IMR-90 (cell line): Measurements from ENCODE around the gene CXCL6. TPM values are rescaled to one million over a fixed set of nuclear protein-coding genes. Genes with fewer than 3 reads are reported as not detected.

Experiments used
- ATAC-seq: fragments of 200-7000 bp; cut with Tn5 transposase; 2 replicates; pipeline ENCODE4 v1.9.1; 2020; ENCODE audit warnings: low read depth, mild to moderate bottlenecking, moderate library complexity
- BruUV-seq: library from RNA; stranded (reverse); fragments of 400-500 nt; replicated peaks from 2 replicates; lab custom pipeline; 2021; lab: Mats Ljungman, UMichigan
- CTCF ChIA-PET: fragments of 300-600 bp; formaldehyde crosslinking; extraction: SDS; loops from one replicate; lab custom pipeline; 2021; ENCODE audit warnings: antibody characterized with exemption; lab: Yijun Ruan, JAX
- POLR2A ChIA-PET: fragments of 300-600 bp; sonication (Branson Sonifier 250); formaldehyde crosslinking; loops from one replicate; lab custom pipeline; 2022; ENCODE audit warnings: antibody characterized with exemption; ENCODE audit not compliant: unreplicated experiment; lab: Charles Lee
- DNase-seq: peaks from one replicate; pipeline ENCODE4 v3.0.0; 2013
- H2AFZ ChIP-seq: replicated peaks from 2 replicates; pipeline ENCODE3; 2013; ENCODE audit warnings: low read length, mild to moderate bottlenecking; ENCODE audit not compliant: poor library complexity
- H2AK5ac ChIP-seq: 2 replicates; pipeline ENCODE4 v1.6.1; 2013; ENCODE audit warnings: low read depth, low read length, inconsistent platforms
- H2AK9ac ChIP-seq: replicated peaks from 2 replicates; pipeline ENCODE3; 2013; ENCODE audit warnings: mild to moderate bottlenecking, low read depth, low read length, moderate library complexity; ENCODE audit not compliant: poor library complexity
- H2BK120ac ChIP-seq: 2 replicates; pipeline ENCODE4 v1.6.1; 2013; ENCODE audit warnings: low read depth, low read length, inconsistent platforms
- H2BK15ac ChIP-seq: 3 replicates; pipeline ENCODE4 v1.6.1; 2013; ENCODE audit warnings: low read depth, low read length, inconsistent platforms
- H2BK20ac ChIP-seq: 2 replicates; pipeline ENCODE4 v1.6.1; 2013; ENCODE audit warnings: low read depth, mild to moderate bottlenecking, inconsistent platforms, low read length, moderate library complexity
- H2BK5ac ChIP-seq: 2 replicates; pipeline ENCODE4 v1.6.1; 2013; ENCODE audit warnings: mild to moderate bottlenecking, low read depth, low read length, inconsistent platforms; ENCODE audit not compliant: poor library complexity, severe bottlenecking
- H3K14ac ChIP-seq: replicated peaks from 2 replicates; pipeline ENCODE4 v1.6.1; 2013; ENCODE audit warnings: low read depth, low read length, inconsistent platforms
- H3K18ac ChIP-seq: 2 replicates; pipeline ENCODE4 v1.6.1; 2013; ENCODE audit warnings: low read depth, low read length, control low read depth
- H3K23ac ChIP-seq: 2 replicates; pipeline ENCODE4 v1.6.1; 2013; ENCODE audit warnings: low read depth, low read length, inconsistent platforms
- H3K27ac ChIP-seq: 2 replicates; pipeline ENCODE4 v1.5.1; 2013; ENCODE audit warnings: mild to moderate bottlenecking, control low read depth, low read length; ENCODE audit not compliant: insufficient read depth
- H3K27me3 ChIP-seq: 2 replicates; pipeline ENCODE4 v1.6.1; 2013; ENCODE audit warnings: low read length; ENCODE audit not compliant: control insufficient read depth, insufficient read depth
- H3K36me3 ChIP-seq: 2 replicates; pipeline ENCODE4 v1.6.1; 2013; ENCODE audit warnings: low read length, mixed read lengths; ENCODE audit not compliant: control insufficient read depth, insufficient read depth
- H3K4ac ChIP-seq: 2 replicates; pipeline ENCODE4 v1.6.1; 2013; ENCODE audit warnings: low read depth, low read length, inconsistent platforms
- H3K4me1 ChIP-seq: 2 replicates; pipeline ENCODE4 v1.6.1; 2013; ENCODE audit warnings: low read length, mixed read lengths; ENCODE audit not compliant: control insufficient read depth, insufficient read depth
- H3K4me2 ChIP-seq: 2 replicates; pipeline ENCODE4 v1.6.1; 2013; ENCODE audit warnings: low read depth, mild to moderate bottlenecking, control low read depth, low read length, moderate library complexity
- H3K4me3 ChIP-seq: 2 replicates; pipeline ENCODE4 v1.5.1; 2013; ENCODE audit warnings: low read depth, mild to moderate bottlenecking, control low read depth, low read length, moderate library complexity; ENCODE audit not compliant: insufficient read depth
- H3K56ac ChIP-seq: 2 replicates; pipeline ENCODE4 v1.6.1; 2013; ENCODE audit warnings: low read length, inconsistent platforms; ENCODE audit not compliant: insufficient read depth; ENCODE audit errors: extremely low read depth
- H3K79me1 ChIP-seq, 2 experiments: 2 replicates each; pipeline ENCODE4 v1.6.1; 2013; ENCODE audit warnings: low read length in 2 of 2, inconsistent platforms in 1 of 2, low read depth in 1 of 2
- H3K9ac ChIP-seq: 2 replicates; pipeline ENCODE4 v1.6.1; 2013; ENCODE audit warnings: low read depth, low read length, control low read depth
- H3K9me1 ChIP-seq: 2 replicates; pipeline ENCODE4 v1.6.1; 2013; ENCODE audit warnings: low read length, inconsistent platforms; ENCODE audit not compliant: insufficient read depth
- H3K9me3 ChIP-seq: 2 replicates; pipeline ENCODE4 v1.6.1; 2013; ENCODE audit warnings: low read length; ENCODE audit not compliant: control insufficient read depth, insufficient read depth
- H4K20me1 ChIP-seq: 2 replicates; pipeline ENCODE4 v1.6.1; 2013; ENCODE audit warnings: low read length, inconsistent platforms; ENCODE audit not compliant: insufficient read depth
- H4K5ac ChIP-seq: 2 replicates; pipeline ENCODE4 v1.6.1; 2013; ENCODE audit warnings: mild to moderate bottlenecking, low read depth, low read length, control low read depth
- H4K8ac ChIP-seq, 2 experiments: 2 replicates each; pipeline ENCODE4 v1.6.1; 2013; ENCODE audit warnings: low read depth in 2 of 2, low read length in 2 of 2, control low read depth in 1 of 2, inconsistent platforms in 1 of 2
- H4K91ac ChIP-seq: 2 replicates; pipeline ENCODE4 v1.6.1; 2013; ENCODE audit warnings: low read depth, low read length, inconsistent platforms; ENCODE audit not compliant: insufficient read depth
- CHD1 ChIP-seq: IDR thresholded peaks from 2 replicates; pipeline ENCODE4 v1.6.1; 2012; ENCODE audit warnings: low read depth, low read length, improper control_type of control experiment
- CTCF ChIP-seq: conservative IDR thresholded peaks from 2 replicates; pipeline ENCODE4 v1.5.1; 2012; ENCODE audit warnings: mild to moderate bottlenecking, low read depth, low read length, improper control_type of control experiment
- ELK1 ChIP-seq: fragments of 150-350 bp; IDR thresholded peaks from 2 replicates; pipeline ENCODE4 v1.6.1; 2016; ENCODE audit warnings: low read depth, mild to moderate bottlenecking, low read length, moderate library complexity, borderline replicate concordance
- FOS ChIP-seq: fragments of 150-350 bp; IDR thresholded peaks from 2 replicates; pipeline ENCODE4 v1.6.1; 2016; ENCODE audit warnings: low read depth, low read length
- MAFK ChIP-seq: IDR thresholded peaks from 2 replicates; pipeline ENCODE4 v1.6.1; 2012; ENCODE audit warnings: low read depth, low read length, improper control_type of control experiment
- RAD21 ChIP-seq: IDR thresholded peaks from 2 replicates; pipeline ENCODE4 v1.6.1; 2012; ENCODE audit warnings: low read length, improper control_type of control experiment
- RCOR1 ChIP-seq: IDR thresholded peaks from 2 replicates; pipeline ENCODE4 v1.6.1; 2012; ENCODE audit warnings: mild to moderate bottlenecking, low read length, improper control_type of control experiment; ENCODE audit not compliant: insufficient replicate concordance
- RFX5 ChIP-seq: IDR thresholded peaks from 2 replicates; pipeline ENCODE4 v1.8.0; 2012; ENCODE audit warnings: low read depth, mild to moderate bottlenecking, low read length, moderate library complexity
- SMC3 ChIP-seq: fragments of 150-350 bp; IDR thresholded peaks from 2 replicates; pipeline ENCODE4 v1.6.1; 2016; ENCODE audit warnings: low read depth, mild to moderate bottlenecking, antibody characterized with exemption, low read length, moderate library complexity
- USF2 ChIP-seq: fragments of 150-350 bp; IDR thresholded peaks from 2 replicates; pipeline ENCODE4 v1.6.1; 2017; ENCODE audit warnings: mild to moderate bottlenecking, antibody characterized with exemption, low read length, low read depth
- dilution Hi-C: fragments of 300-500 bp; cut with HindIII; formaldehyde crosslinking; loops from one replicate; pipeline ENCODE4 v1.14.3; 2018; ENCODE audit warnings: low sequenced_read_pairs; ENCODE audit not compliant: unreplicated experiment
- in situ Hi-C: fragments of 300-500 bp; cut with MboI; formaldehyde crosslinking; loops from 3 replicates; pipeline ENCODE4 v1.14.3; 2019; ENCODE audit warnings: low sequenced_read_pairs, inconsistent platforms, mixed read lengths
- intact Hi-C: fragments of 100-400 bp; cut with micrococcal nuclease; formaldehyde crosslinking; loops from 2 replicates; pipeline ENCODE4 v1.10.0; 2022
- polyA plus RNA-seq, 3 experiments: library from polyadenylated mRNA; depleted of rRNA; stranded (reverse); fragments of >200 nt; gene quantifications; 2 replicates each; pipeline ENCODE4 v1.2.3, GENCODE V29; 2012; ENCODE audit warnings: low replicate concordance in 1 of 3
- total RNA-seq: library from RNA; depleted of rRNA; stranded (reverse); fragments of >200 nt; gene quantifications from 2 replicates; pipeline ENCODE4 v1.2.3, GENCODE V29; 2012

CXCL6 gene
- total and polyA plus RNA-seq, 2 of the 4 experiments (the other 2 are of a cell fraction) = not detected

GRCh38 chr4:73823760-73824159 lies 12.7 kb upstream of the CXCL6 start:
- dilution Hi-C loops = no loop called here

More at GRCh38 chr4:73823760-73824159, 12.7 kb upstream of the CXCL6 start:
- Histone ChIP-seq H2BK5ac (no peak overlapping the region), H3K14ac (no peak overlapping the region), H2BK15ac (no peak overlapping the region), H3K4me2 (no peak overlapping the region), H3K9ac (no peak overlapping the region), H3K18ac (no peak overlapping the region), H3K79me1 (no peaks in the 10 kb centered on the region), H4K5ac (no peak overlapping the region), H2AK9ac (no peak overlapping the region), H3K36me3 (no peaks in the 10 kb centered on the region), H3K23ac (no peak overlapping the region), H4K8ac (no peak overlapping the region), H3K9me1 (no peaks in the 10 kb centered on the region), H3K9me3 (peaks cover 1% of the 10 kb centered on the region; the same call in 1 of the 2 replicates), H3K4me3 (no peak overlapping the region), H3K4me1 (no peaks in the 10 kb centered on the region), H2AK5ac (no peak overlapping the region), H3K56ac (no peak overlapping the region), H3K27ac (no peak overlapping the region), H4K91ac (no peak overlapping the region), H2BK20ac (no peak overlapping the region), H3K27me3 (no peaks in the 10 kb centered on the region), H2BK120ac (no peak overlapping the region), H4K20me1 (no peaks in the 10 kb centered on the region), H2AFZ (no peak overlapping the region), H3K4ac (no peak overlapping the region)
- ATAC-seq (no peak), DNase-seq (no peak)
- ChIA-PET POLR2A (no interaction called here), CTCF (no interaction called here)
- in situ Hi-C loops (no loop called here), intact Hi-C loops (no loop called here)
- no peak for TF ChIP-seq CHD1
- TF ChIP-seq SMC3 = no peak
- no peak for TF ChIP-seq RAD21
- TF ChIP-seq ELK1 = no peak
- no peak for TF ChIP-seq FOS
- no peak for TF ChIP-seq RFX5
- no peak for TF ChIP-seq CTCF
- TF ChIP-seq USF2 = no peak
- no peak for TF ChIP-seq RCOR1
- TF ChIP-seq MAFK = no peak
- BruUV-seq = no TSS peak
